GM18526 (cell line): Measurements from ENCODE around the gene FBXO3.

ENCODE experiments used
- POLR2A ChIP-seq: IDR thresholded peaks from 3 replicates; pipeline ENCODE4 v1.6.1; 2011; ENCODE audit not compliant: insufficient read length; ENCODE audit errors: extremely low read depth

The FBXO3 gene

DNA sequence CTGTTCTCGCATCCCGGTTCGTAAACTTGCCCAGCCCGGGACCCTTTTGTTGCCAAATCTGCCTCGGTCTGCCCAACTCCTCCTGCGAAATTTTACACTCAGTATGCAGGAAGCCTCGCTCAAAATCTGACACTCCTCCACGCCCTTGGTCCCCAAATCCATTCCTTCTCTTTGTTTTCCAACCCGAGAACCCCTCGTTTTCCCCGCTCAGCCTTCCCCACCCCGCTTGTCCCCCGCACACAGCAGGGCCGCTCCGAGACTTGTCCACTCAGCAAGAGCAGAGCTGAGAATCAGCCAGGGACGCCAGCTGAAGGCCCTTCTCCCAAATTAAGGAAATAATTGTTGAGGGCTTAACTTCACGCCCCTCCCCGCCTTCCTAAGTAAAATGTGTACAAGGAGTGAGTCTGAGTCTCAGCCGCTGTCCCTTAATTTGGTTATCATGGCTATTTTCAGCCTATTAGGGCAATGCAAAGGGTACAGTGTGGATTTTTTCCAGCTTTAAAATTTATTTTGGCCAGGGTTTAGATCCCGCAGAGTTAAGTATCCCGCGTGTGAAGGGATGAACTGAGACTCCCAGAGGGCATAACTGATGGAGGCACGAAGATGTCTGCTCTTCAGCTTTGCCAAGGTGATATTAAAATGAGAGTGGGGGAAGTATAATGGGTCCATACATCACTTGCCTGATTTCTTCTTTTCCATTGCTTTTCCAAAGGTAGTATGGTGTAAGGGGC is 581 bp upstream of the FBXO3 start:
- TF ChIP-seq POLR2A: no peak

GRCh38 chr11:33773404-33773986 is 825 bp downstream of the FBXO3 start:
- TF ChIP-seq POLR2A: no peak

DNA sequence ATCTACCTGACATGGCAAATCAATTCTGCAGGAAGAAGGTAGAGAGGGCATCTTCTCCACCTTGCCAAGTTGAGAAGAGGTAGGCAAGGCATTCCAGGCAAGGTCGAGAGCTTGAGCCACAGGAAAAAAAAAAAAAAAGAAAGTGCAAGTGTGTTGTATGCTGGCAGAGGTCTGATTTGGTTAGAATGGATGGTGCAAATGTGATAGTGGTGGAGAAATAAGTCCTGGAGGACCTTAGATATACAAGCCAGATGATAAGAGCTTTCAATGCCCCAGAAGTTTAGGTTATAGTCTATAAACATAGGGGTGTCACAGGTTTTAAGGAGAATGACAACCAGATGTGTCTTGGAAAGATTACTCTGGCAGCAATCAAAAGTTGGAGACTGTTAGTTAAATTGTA is 1.4 kb downstream of the FBXO3 start:
- no peak for TF ChIP-seq POLR2A

DNA sequence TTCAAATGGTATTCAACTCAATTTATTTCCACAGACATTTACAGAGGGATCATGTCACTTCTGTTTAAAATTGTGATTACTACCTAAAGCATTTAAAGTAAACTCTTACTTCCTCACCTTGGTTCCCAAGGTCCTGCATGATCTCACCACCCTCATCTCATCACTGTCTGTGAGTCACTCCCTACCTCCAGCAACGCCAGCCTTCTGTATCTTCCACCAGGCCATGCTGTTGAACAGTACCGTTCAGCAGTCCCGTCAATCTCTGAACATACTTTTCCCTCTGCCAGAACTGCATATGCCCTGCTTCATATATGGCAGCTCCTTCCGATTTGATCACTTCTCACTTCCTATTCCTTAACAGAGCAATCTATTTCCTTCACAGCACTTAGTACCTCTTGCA is 2.0 kb downstream of the FBXO3 start:
- no peak for TF ChIP-seq POLR2A

GRCh38 chr11:33770236-33770635 is 4.1 kb downstream of the FBXO3 start:
- no peak for TF ChIP-seq POLR2A

GRCh38 chr11:33769542-33769941 is 4.8 kb downstream of the FBXO3 start:
- no peak for TF ChIP-seq POLR2A

- no peak for TF ChIP-seq POLR2A
Observed at GRCh38 chr11:33767624-33768023, 6.7 kb downstream of the FBXO3 start.

DNA sequence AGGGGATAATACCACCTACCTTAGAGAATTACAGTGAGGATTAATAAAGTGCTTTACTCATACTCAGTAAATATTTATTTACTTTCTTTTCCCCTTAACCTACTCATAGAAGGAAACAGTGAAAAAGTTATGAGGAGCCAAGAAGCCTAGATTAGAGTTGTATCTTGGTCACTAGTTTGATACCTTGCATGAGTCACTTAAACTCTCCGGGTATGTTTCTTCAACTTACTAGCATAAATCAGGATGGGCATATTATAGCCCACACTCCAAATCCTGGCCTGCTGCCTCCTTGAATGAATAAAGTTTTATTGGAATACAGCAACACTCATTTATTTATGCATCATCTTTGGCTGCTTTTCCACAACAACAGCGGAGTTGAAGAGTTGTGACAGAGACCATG is 8.2 kb downstream of the FBXO3 start:
- TF ChIP-seq POLR2A: no peak

DNA sequence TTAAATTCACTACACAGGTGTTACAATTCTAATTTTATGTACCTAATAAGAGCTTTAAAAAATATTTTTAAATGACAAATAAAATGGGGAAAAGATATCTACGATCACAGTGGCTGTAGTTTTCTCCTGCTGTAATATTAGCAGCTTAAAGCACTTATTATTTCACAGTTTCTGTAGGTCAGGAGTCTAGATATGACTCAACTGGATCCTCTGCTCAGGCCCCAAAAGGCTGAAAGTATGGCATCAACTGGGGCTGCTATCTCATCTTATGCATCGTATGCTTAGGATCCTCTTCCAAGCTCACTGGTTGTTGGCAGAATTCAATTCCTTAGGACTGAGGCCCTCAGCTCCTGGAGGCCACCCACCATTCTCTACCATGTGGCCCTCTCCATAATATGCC is 12.8 kb downstream of the FBXO3 start:
- no peak for TF ChIP-seq POLR2A

- no peak for TF ChIP-seq POLR2A
Observed at GRCh38 chr11:33753304-33753967, 20.9 kb downstream of the FBXO3 start.

DNA sequence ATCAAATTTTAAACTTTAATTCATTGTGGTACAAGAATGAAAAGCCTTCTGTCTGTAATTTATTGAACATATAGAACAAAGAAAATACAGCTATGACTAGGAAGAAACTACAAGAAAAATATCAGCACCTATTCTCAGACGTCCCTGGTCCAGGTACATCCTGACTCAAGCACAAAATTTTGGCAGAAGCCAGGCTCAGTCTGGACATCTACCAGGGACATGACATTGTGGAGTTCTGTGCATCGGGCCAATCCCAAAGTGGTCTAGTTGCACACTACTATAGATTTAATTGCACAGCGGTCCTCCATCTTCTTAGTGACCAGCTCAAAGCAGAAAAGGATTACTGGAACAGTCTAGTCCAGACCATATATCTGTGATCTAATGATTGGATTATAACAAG is 22.4 kb downstream of the FBXO3 start:
- TF ChIP-seq POLR2A: no peak

- no peak for TF ChIP-seq POLR2A
Observed at GRCh38 chr11:33747979-33748378, 26.3 kb downstream of the FBXO3 start.

DNA sequence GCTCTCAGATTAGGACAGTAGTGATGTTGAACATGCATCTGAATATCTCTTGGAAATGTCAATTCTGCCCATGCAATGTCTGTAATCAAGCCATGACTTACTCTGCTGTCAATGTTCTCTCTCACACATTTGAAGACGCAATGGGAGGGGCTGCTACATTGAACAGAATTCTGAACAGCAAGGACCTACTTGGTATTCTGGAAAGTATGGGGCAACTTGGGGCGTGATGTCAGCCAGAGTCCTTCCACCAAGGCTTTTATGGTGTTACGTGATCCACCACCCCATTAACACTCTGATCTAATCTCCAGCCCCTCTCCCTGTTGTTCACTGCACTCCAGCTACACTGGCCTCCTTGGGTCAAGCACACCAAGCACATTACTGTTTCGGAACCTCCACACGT is 31.0 kb downstream of the FBXO3 start:
- TF ChIP-seq POLR2A: no peak

- TF ChIP-seq POLR2A: no peak
Observed at GRCh38 chr11:33742249-33742851, 32.0 kb downstream of the FBXO3 start.

DNA sequence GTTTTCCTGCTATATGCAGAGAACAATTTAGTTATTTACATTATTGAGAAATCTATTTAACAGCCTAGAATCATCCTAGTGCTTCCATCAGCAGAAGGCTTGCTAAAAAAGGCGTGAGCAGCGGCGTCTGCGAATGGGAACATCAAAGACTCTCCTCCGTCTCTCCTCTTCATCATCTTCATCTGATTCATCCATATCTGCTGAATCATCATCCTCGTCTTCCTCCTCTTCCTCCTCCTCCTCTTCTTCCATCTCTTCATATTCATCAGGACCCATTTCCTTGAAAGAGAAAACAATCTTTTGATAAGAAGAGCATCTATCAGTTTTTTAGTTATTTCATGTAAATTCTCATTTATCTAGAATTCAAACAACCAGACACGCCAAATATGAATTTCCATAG is 32.5 kb downstream of the FBXO3 start:
- TF ChIP-seq POLR2A: no peak

- no peak for TF ChIP-seq POLR2A
Observed at GRCh38 chr11:33737362-33737821, 36.9 kb downstream of the FBXO3 start.

DNA sequence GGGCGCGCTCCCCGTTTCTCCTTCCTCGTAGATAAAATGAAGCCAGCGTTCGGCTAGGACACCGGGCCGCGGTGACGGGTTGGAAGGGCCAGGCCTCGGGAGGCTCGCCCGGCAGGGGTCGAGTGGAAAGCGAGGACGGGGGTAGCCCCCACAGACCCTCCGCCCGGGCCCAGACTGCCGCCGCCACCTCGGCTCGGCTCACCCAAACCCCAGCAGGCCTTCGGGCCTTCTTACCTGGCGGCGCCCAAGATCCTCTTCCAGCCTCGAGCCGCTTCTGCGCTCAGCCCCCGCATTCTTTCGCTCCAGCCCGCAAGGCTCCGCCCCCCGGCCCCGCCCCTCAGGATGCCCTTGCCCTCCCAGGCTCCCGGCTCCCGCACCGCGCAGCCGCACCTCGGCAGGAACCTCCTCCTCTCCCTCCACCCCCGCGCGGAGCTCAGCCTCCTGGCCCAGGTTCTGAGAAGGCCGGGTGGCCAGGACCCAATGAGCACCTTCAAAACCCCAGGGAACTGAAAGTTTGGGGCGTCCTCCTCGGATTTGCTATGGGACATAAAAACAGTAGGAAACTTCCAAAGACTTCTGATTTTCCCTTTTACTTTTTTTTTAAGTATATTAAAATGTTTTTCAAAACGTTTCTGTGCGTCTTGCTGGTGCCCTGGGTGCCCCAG is 38.0 kb downstream of the FBXO3 start, which contains the start of gene CD59:
Gene CD59, minus strand, starts transcription at position 276 of the 665 bp plus-strand sequence. CDS start 13,978 bp downstream, outside the sequence.
- TF ChIP-seq POLR2A: peak; percentile 71
